Skeletal muscle cell (primary cell): ENCODE data around the gene NELL1.

Experiments
- DNase-seq: peaks from one replicate; pipeline ENCODE4 v3.0.0-alpha.2; 2010; ENCODE audit warnings: low read depth
- H3K4me3 ChIP-seq: 2 replicates; pipeline ENCODE4 v1.5.1; 2011; ENCODE audit warnings: low read depth, mild to moderate bottlenecking, control low read depth, low read length, moderate library complexity

The NELL1 gene

DNA sequence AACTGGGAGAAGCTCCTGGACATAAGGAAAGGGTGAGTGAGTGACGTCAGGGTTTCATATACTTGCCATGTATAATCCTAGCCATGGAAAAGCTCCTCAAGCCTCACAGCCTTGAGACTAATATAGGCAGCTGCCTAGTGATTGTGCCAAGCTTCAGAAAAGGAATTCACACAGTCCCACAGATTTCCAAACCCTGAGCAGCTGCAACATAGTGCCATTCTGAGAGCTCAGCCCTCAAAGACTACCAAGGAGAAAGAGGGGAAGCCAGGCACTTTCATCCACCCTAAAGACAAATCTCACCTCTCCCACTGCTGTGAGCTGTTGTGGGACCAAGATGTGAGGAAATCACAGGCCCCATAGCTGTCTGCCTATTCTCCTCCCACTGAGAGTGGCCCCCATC, 815.6 kb downstream of the NELL1 start:
- no peak for DNase-seq

DNA sequence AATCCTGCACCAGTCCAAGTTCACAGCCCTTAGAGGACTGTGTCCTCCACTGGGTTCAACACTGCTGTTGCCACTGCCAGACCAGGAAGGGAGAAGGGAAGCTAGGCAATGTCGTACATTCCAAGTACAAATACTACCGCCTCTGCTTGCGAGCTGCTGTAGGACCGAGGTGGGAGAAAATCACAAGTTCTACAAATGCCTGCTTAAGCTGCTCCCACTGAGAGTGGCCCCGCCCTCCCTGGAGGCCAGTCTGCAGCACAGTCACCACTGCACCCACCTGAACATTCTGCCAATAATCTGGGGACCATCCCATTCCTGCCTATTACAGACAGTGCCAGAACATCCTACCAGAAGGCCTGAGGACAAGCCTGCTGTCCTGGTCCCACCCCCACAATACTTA, 816.0 kb downstream of the NELL1 start:
- no peak for DNase-seq
- H3K4me3 ChIP-seq = no peak overlapping the region

More for the DNA sequence above, 815.6 kb downstream of the NELL1 start:
- no peak overlapping the region for H3K4me3 ChIP-seq

DNA sequence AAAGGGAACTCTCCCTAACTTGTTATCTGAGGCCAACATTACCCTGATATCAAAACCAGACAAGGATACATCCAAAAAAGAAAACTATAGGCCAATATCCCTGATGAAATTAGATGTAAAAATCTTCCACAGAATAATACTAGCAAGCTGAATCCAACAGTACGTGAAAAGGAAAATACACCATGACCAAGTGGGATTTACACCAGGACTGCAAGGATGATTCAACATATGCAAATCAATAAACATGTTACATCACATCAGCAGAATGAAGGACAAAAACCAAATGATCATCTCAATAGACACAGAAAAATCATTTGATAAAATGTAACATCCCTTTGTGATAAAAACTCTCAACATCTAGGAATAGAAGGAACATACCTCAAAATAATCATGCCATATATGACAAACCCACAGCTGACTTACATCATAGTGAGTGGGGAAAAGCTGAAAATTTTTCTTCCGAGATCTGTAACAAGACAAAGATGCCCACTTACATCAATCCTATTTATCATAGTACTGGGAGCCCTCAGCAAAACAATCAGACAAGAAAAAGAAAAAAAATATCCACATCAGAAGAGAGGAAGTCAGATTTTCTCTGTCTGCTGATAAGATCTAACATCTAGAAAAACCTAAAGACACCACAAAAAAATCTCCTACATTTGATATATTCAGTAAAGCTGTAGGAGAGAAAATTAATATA, 820.2 kb downstream of the NELL1 start:
- no peak for DNase-seq
- H3K4me3 ChIP-seq = no peak overlapping the region

DNA sequence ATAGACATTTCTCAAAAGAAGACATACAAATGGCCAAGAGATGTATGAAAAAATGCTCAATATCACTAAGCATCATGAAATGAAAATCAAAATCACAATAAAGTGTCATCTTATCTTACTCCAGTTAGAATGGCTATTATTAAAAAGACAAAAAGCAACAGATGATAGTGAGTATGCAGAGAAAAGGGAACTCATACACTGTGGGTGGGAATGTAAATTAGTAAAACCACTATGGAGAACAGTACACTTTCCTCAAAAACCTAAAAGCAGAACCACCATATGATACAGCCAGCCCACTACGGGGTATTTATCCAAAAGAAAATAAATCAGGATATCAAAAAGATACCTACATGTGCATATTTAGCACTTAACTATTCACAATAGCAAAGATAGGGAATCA, 823.5 kb downstream of the NELL1 start:
- no peak for DNase-seq
- H3K4me3 ChIP-seq = no peak overlapping the region

DNA sequence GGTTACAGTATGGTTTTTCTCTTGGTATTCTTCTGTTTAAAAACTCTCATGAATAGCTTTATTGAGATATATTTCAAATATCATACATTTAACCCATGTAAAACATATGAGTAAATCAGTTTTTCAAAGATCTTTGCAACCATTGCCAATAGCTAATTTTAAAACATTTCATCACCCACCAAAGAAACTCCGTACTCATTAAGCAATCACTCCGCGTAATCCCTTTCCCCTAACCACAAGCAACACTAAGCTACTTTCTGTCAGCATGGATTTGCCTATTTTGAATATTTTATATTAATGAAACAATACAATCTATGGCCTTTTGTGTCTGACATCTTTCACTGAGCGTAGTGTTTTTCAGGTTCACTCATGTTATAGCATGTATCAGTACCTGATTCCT, 825.6 kb downstream of the NELL1 start:
- no peak overlapping the region for H3K4me3 ChIP-seq
- DNase-seq = no peak

DNA sequence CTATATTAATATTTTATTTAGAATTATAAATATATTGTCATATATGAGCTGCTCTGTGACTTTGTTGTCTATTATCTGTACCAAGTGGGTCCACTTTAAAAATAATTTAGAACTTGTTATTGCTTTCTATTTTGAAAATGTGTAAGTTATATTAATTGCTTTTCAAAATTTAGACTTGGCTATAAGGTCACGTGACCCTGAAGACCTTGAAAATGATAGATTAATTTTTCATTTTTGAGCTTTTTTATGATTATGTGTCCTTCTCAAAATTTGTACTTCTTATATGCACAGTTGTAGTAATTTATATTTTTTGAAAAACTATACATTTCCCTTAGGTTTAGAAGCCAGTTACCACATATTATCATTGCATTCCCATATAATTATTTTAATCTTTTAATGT, 826.5 kb downstream of the NELL1 start:
- H3K4me3 ChIP-seq = no peak overlapping the region
- no peak for DNase-seq

DNA sequence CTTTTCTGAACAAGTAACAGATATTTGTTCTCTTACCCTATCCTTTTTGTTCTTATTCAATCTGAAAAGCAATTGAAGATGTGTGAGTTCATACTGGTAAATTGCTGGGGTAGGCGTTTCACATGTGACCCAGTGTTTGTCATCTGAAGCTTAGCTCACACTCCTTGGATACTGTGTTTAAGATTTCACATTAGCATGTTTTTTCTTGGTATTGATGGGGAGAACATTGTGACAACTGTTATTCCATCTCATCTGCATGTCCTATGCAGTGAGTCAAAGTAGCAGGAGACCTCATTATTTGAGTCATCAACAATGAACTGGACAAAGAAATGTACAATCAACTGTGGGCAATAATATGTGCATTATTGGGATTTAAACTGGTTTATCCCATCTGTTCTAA, 831.9 kb downstream of the NELL1 start:
- DNase-seq = no peak
- no peak overlapping the region for H3K4me3 ChIP-seq

DNA sequence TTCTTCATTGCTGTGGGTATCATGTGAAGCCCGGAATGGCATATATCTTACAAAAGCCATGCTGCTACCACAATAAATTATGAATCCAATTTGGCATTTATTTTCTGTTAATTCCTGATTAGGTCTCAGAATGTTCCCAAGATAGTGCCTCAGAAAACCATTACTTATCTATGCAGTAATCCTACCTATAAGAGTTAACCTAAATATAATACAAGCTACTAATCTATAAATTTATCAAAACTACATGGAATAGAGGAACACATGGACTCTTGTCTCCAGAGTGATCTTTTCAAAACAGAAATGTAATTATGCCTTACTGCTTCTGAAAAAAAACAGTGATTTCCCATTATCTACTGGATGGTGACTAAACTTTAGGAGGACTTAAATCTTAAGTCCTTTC, 835.7 kb downstream of the NELL1 start:
- no peak overlapping the region for H3K4me3 ChIP-seq
- DNase-seq = no peak

DNA sequence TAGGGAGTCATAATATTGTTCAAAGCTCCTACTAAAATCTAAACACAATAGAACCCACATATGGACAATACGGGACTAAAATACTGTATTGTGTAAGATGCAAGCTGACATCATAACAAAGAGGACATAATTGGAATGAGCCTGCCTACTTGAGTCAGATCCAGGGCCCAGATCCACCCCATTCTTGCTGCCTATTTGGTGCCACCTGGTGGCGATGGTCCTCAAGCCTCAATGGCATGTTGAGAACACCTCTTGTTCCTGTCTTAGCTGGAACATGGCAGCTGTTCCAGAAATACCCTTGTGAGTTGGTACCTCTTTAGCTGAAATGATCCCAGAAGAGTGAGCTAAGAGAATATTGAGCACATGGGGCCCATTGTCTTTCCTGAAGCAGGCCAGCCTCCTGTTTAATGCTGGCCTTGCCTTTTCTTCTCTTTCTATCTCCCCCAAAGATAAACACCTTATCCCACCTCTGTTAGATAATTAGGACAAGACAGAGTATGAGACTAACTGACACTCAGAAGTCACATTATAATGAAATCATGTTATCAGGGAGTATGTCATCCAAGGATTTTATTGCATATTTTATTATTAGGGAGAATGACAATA, 842.6 kb downstream of the NELL1 start:
- DNase-seq = no peak
- H3K4me3 ChIP-seq = no peak overlapping the region

DNA sequence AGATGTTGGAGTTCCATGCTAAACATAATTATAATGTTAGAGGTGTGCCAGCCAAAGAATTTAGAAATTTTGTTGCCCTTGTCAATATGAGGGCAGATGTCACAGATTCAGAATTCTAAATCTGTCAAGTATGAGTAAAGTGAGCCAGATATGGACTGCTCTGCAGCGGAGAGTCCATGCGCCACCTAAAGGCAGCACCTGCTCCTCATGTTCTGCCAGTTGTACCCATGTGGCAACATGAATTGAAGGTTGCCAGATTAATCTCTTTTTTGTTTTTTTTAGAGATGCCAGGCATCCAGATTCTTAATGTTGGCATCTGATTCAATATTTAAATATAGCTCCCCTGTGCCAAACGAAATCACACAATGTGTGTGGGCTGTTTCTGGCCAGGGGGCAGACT, 844.9 kb downstream of the NELL1 start:
- DNase-seq = no peak
- H3K4me3 ChIP-seq = no peak overlapping the region

DNA sequence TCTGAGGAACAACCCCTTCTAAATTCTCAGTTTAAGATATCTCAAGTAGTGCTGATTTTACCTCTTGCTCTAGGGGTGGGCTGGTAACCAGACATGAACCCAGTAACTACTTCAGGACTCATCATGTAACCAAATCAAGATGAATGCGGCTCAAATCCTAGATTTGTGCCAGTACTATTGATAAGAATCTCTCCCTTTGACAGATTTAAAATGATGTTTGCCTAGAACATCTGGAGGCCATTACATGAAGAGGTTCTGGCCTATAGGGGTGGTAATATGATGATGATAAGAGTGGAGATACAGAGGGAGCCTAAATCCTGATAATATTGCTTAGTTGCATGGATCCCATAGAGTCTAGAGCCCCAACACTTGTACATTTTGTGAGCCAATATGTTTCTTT, 850.9 kb downstream of the NELL1 start:
- no peak for DNase-seq
- no peak overlapping the region for H3K4me3 ChIP-seq

DNA sequence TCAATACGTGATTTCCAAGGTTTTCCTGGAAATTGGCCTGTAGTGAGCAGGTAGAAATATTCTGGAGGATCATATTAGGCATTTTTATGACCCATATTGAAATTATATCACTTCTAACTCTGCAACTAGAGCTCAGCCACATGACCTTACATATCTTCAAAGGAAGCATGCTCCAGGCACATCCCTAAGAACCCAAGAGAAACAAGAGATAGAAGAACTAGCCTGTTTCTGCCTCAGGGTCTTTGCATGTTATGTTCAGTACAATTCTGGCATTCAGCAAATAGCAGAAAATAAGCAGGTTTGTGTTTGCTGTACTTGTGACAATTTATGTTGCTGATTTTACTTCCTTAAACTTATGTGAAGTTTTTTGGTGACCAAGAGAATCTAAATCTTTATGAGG, 859.8 kb downstream of the NELL1 start:
- no peak for DNase-seq
- H3K4me3 ChIP-seq = no peak overlapping the region

DNA sequence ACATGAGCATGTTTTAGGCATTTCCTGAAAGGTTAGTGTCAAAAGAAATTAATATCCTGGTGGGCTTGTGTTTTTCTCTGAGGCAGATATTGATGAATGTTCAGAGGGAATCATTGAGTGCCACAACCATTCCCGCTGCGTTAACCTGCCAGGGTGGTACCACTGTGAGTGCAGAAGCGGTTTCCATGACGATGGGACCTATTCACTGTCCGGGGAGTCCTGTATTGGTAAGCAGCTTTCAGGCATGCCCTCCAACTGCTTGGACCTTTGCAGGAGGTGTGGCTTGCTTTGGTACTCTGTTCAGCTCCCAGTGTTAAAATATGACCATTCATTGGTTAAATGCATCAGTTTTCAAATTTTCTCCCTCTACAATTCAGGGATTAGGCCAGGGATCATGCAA, 864.9 kb downstream of the NELL1 start:
- DNase-seq = no peak
- no peak overlapping the region for H3K4me3 ChIP-seq

DNA sequence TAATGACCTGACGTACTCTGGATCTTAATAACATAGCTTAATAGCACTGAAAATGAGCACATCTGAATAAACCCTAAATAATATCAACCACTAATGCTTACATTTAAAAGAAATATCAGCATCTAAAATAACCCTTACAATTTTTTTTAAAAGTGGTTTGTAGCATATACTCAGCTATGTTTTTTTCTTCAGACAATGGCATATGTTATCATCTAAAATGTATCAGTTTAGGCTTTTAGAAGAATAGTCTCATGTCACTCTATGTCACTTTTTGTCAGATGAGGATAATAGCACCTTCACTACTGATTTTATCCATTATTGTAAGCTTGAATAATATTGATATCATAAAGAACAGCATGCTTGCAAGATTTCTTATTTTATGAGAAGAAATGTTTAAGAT, 868.6 kb downstream of the NELL1 start:
- DNase-seq = no peak

DNA sequence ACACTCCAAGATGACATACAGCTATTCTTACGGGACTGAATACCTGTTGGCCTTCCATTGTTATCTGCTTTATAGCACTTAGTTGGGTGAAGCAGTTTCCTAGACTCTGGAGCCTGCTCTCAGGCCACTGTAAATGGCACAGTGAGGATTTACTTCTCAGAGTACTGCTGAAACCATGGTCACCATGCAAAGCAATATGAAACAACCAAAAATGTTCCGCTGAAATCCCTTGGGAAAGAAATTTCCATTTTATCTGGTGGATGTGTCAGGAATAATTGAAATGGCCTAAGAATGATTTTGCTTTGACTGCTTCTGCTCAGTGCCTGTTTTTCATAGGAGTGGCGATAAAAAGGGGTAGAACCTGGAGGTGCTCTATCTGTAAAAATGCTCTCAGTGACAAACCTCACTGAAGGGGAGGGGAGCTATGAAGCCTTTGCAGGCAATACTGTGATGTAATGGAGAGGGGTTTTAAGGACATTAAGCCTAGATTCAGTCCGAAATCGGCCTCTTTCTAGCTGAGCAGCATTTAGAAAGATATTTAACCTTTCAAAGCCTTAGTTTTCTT, 871.9 kb downstream of the NELL1 start:
- no peak overlapping the region for H3K4me3 ChIP-seq
- no peak for DNase-seq

More for the DNA sequence above, 868.6 kb downstream of the NELL1 start:
- H3K4me3 ChIP-seq = no peak overlapping the region

DNA sequence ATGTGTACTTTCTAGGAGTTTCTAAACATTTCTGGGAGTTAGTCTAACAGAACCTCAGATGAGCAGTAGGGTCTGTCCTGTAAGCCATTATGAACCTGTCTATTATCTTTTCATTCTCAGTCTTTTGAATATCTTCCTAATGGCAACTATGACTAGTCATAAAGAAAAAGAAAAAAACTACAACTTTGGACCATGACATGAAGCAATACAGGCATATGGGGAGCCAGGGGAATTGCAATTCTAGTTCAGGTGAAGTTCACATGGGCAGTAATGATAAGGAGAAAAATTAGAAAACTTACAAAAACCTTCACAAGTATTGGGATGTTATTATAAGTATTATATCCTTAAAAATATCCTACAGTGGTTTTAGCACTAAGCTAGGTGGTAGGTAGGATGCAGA, 874.5 kb downstream of the NELL1 start:
- no peak overlapping the region for H3K4me3 ChIP-seq
- DNase-seq = no peak

DNA sequence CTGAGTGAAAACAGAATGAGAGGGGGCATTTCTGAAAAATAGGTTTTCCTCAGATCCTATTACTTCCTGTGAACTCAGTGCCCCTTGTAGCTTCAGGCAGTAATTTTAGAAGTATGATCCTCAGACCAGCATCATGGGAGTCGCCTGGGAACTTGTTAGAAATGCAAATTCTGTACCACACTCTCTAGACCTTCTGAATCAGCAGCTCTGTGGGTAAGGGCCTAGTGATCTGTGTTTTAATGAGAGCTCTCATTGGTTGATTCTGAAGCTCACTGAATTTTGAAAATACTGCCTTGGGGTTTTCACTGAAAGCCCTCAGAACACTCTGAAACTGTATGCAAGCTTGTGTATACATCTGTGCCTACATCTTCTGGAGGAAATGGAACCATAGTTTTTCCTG, 876.3 kb downstream of the NELL1 start:
- no peak for DNase-seq
- H3K4me3 ChIP-seq = no peak overlapping the region

DNA sequence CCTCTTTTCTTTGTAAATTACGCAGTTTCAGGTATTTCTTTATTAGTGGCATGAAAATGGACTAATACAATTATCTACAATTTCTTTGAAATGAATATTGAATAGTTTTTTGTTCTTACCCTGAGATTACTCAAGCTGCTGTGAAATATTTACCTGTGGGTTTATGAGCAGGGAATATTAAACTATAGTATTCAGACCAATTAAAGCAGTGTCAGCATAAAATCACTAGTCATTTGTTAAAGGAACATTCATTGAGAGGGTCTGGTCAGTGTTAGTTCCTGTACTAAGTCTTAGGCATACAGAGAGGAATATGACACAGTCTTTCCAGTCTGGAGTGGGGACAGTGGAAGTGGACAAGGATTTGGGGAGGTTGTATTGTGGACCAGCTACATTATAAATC, 877.3 kb downstream of the NELL1 start:
- no peak for DNase-seq
- H3K4me3 ChIP-seq = no peak overlapping the region

DNA sequence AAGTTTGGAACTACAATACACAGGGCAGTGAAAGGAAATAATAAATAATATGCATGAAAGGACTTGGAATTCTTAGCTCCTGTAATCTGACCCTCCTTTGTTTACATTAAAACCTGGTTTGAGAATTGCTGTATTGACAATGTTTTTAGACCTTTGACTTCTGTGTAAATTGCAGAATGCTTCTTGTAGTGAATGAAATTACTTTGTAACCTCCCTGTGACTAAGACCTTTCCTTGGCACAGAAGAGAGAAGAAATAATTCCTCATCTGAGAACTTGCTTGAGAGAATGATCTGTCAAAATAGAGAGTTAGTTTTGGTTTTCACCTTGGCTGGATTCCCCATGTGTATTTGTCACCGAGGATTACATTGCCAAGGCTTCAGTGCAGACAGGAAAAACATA, 883.5 kb downstream of the NELL1 start:
- no peak overlapping the region for H3K4me3 ChIP-seq
- DNase-seq = no peak

DNA sequence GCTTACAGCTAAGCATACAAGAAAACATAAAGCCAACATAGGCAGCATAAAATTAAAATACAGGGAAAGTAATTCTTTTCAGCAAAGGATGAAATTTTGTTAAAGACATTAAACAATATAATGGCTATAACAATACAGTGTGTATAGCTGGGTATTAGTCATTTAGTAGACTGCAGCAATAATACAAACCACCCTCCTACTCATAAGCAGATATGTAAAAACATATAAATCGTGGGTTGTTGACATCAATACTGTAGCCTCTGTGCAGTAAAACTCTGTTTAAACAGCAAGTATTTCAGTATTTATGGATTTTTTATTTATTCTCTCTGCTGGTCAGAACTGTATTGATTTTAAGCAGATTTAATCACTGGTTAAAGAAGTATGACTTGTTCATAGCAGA, 884.4 kb downstream of the NELL1 start:
- no peak for DNase-seq
- H3K4me3 ChIP-seq = no peak overlapping the region

DNA sequence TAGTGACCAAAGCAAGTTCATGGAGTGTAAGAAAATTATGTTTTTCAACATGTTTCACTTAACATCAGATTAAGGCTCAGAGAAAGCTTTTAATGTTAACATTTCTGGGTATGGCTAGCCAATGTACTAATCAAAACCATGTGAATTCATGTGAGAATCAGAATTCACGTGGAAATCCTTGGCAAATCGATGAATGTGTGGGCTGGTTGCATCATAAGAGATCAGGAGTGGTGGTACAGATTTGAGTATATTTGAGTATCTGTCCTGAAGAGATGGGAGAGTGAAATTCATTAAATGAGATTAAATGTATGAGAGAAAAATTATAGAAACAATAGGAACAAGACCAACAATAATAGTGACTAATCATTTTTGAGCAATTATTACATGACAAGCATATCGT, 884.9 kb downstream of the NELL1 start:
- DNase-seq = no peak
- H3K4me3 ChIP-seq = no peak overlapping the region
